GM12872 (cell line): Measurements from ENCODE around the gene INSIG2.

ENCODE experiments used
- CTCF ChIP-seq: IDR thresholded peaks from 3 replicates; pipeline ENCODE4 v1.5.1; 2011; ENCODE audit warnings: low read depth, mild to moderate bottlenecking, low read length, moderate library complexity; ENCODE audit not compliant: insufficient read depth

INSIG2 gene

GRCh38 chr2:118091631-118092030 is 3.4 kb downstream of the INSIG2 start:
- TF ChIP-seq CTCF, result no peak

DNA sequence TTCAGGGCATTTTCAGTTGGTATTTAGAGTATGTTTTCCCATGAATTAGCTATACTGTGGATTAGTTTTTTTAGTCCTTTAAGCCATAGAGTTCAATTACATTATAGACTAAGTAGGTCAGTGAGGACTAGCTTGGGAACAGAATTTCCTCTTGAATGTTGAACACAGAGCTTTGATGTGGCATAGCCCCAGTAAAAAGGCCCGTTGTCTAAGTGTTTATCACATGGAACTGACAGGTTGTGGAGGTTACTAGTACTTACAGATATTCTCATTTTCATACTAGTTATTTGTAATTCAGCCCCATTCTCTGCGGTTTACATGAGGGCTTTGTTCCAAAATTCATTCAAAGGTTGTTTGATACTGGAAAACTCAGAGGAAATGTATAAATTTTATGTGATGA is 6.2 kb downstream of the INSIG2 start:
- no peak for TF ChIP-seq CTCF

- no peak for TF ChIP-seq CTCF
Measured at GRCh38 chr2:118095610-118096009, 7.3 kb downstream of the INSIG2 start.

GRCh38 chr2:118097657-118098056 is 9.4 kb downstream of the INSIG2 start:
- no peak for TF ChIP-seq CTCF

DNA sequence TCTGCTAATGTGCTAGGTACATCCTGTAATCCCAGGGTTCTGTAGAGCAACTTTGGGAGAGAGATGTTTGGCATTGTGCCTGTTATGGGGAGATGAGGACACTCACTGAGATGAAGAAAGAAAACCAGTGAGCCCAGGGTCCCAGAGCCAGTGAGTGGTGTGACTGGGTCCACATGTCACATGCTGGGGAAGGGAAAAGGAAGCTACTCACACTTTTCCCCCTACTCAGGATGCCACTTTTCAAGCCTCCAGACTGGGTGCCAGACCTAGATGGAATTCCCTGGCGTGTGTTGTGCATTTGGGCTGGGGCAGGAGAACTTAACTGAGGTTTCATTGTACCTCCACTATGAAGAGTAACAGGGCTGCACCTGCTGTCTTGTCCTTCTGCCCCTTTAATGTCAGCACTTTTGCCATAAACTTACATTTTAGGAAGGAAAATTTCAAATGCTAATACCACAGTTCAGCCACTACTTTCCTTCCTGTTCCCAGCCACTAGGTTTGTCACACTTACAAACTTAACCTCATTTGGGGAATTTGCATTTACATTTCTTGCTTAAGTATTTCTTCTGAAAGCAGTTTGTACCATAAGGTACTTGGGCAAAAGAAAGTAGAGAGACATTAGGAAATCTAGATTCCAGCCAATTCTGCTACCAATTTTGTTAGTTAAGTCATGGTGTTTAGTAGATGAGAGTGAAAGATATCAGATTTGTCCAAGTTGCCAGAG is 10.2 kb downstream of the INSIG2 start:
- TF ChIP-seq CTCF, result no peak

DNA sequence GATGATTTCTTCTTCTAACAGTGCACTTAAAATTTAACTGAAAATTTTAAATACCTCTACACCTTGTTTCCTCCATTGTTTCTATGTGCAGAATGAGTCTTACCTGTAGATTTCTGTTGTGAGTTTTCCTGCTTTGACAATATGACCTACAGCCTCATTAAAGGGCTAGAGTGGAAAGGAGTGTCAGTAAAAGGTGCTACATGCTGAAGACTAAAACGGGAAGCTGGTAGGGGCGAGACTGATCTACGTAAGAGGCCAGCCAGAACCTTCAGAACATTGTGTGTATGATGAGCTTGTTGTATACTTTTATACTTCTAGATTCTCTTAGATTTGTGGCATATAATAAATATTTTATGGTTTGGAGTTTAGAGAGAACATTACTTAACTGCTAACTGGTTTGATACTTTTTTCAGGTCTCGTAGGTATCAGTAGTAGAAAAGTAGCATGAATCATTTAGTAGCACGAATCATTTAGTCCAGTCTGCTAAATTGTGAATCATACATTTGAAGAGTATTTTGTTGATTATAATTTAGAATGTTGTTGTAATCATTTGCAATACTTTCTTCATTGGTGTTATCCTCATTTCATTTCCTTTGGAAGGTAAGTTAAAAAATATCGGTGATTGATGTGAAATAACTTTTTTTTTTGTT is 14.3 kb downstream of the INSIG2 start:
- TF ChIP-seq CTCF, result no peak

GRCh38 chr2:118103951-118104940 is 16.0 kb downstream of the INSIG2 start:
- no peak for TF ChIP-seq CTCF
